Stomach (tissue), 4 donors: ENCODE results near the gene LINGO4.

ENCODE experiments used
- EP300 ChIP-seq: sonication (generic); formaldehyde crosslinking; IDR thresholded peaks from one replicate; pipeline ENCODE4 v1.6.1; 2017; ENCODE audit warnings: antibody characterized with exemption
- POLR2AphosphoS5 ChIP-seq, 3 donors: sonication (generic); formaldehyde crosslinking; IDR thresholded peaks; one replicate each; pipeline ENCODE4 v1.6.1; 2016; ENCODE audit warnings: antibody characterized with exemption in 3 of 3

GRCh38 chr1:151847867-151848596 lies 42.8 kb upstream of the LINGO4 start:
- TF ChIP-seq EP300 (no peak), POLR2AphosphoS5 (IDR thresholded peaks at IDR 0.05) (no peak)
